Measurements from ENCODE around the gene PSMB10.
"Not testable (repeated sequence)": the region's sequence is repeated elsewhere in the genome, so short reads cannot be mapped to it uniquely, and the experiment has no call there.

Gene PSMB10

DNA sequence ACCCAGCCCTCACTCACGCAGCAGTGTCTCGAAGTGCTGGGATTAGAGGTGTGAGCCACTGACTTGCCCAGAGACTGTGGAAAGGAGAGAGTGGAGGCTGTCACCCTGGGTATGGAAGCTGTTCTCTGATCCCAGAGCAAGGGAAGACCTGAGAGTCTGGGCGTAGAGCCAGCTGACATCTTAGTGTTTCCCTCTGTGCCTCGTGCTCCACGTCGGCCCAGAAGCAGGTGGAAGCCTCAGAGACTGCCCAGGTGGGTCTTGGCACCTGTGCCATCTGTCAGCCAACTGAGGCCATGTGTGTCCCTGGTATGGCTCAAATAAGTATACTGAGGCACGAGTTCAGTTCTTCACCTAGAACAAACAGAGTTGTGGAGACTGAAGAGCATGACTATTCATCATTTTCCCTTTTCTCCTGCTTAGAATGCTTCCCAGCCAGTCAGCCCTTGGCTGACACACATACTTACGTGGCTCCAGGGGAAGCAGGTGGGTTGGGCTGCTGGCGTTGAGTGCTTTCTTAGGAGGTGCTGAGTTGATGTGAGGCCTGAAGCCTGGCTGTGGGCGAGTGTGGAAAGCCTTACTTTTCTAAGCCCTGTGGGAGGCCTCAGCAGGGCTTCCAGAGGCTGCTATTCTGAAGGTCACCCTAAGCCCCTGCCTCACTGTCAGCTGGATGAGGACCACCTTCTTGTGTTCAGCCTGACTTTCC is 13.1 kb downstream of the PSMB10 start:
- H3K27me3 ChIP-seq (ENCODE audit: control insufficient read depth, insufficient read depth, low read length, poor library complexity, severe bottlenecking): no peaks in the 10 kb centered on the region
- no peaks in the 10 kb centered on the region for H3K36me3 ChIP-seq (ENCODE audit: control insufficient read depth, insufficient read depth, low read length)
- no peak overlapping the region for H3K27ac ChIP-seq (ENCODE audit: insufficient read depth, low read depth, low read length, poor library complexity, severe bottlenecking)
- no peak overlapping the region for H3K4me3 ChIP-seq (ENCODE audit: insufficient read depth, low read depth, low read length)
- H3K9me3 ChIP-seq (ENCODE audit: control insufficient read depth, low read length): no peaks in the 10 kb centered on the region
- 93 to 94% methylated on average over 10 of the region's 10 CpGs for WGBS, 2 experiments
- no peaks in the 10 kb centered on the region for H3K4me1 ChIP-seq (ENCODE audit: control insufficient read depth, insufficient read depth, low read length)

DNA sequence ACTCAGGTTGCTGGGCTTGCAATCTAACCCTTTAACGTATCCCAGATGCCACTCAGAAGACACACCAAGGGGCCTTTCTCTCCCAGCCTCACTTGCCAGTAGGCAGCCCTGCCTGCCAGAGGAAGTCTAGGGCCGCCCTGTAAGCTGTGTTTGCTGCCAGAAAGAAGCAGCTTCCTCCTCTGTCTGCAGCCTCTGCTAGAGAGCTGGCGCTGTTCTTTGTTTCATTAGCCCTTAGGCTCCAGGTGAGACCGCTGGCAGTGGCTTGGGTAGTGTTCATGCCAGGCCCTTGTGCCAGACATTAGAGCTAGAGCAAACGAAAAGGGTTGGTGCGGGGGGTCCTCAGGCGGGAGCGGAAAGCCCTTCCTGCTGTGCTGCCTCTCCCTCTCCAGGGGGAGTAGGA is 13.9 kb downstream of the PSMB10 start:
- H3K4me3 ChIP-seq (ENCODE audit: insufficient read depth, low read depth, low read length): no peak overlapping the region
- no peak overlapping the region for H3K27ac ChIP-seq (ENCODE audit: insufficient read depth, low read depth, low read length, poor library complexity, severe bottlenecking)
- no peaks in the 10 kb centered on the region for H3K9me3 ChIP-seq (ENCODE audit: control insufficient read depth, low read length)
- H3K36me3 ChIP-seq (ENCODE audit: control insufficient read depth, insufficient read depth, low read length): no peaks in the 10 kb centered on the region
- H3K4me1 ChIP-seq (ENCODE audit: control insufficient read depth, insufficient read depth, low read length): no peaks in the 10 kb centered on the region
- no peaks in the 10 kb centered on the region for H3K27me3 ChIP-seq (ENCODE audit: control insufficient read depth, insufficient read depth, low read length, poor library complexity, severe bottlenecking)
- WGBS, 2 experiments: 86 to 91% methylated on average over 8 of the region's 8 CpGs

DNA sequence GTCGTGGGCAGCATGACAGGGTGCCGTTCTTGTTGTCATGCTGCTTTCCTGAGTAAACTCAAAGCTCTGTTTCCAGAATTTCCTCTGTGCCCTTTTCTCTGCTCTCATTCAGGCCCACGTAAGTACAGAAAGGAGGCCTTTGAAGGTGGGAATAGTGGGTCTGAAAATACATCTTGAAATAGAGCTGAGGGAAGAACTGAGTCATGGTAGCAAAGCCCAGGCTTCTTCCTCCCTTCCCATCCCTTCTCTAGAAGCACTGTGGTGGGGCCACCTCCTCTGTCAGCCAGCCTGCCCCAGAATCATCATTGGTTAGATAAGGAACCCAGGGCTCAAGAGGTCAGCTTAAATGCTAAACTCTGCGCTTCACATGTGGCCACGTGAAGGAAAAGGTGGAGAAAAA is 14.4 kb downstream of the PSMB10 start:
- Histone ChIP-seq H3K27me3 (ENCODE audit: control insufficient read depth, insufficient read depth, low read length, poor library complexity, severe bottlenecking) (no peaks in the 10 kb centered on the region), H3K4me1 (ENCODE audit: control insufficient read depth, insufficient read depth, low read length) (no peaks in the 10 kb centered on the region), H3K4me3 (ENCODE audit: insufficient read depth, low read depth, low read length) (no peak overlapping the region), H3K27ac (ENCODE audit: insufficient read depth, low read depth, low read length, poor library complexity, severe bottlenecking) (no peak overlapping the region), H3K36me3 (ENCODE audit: control insufficient read depth, insufficient read depth, low read length) (no peaks in the 10 kb centered on the region), H3K9me3 (ENCODE audit: control insufficient read depth, low read length) (no peaks in the 10 kb centered on the region)
- WGBS, 2 experiments: 89 to 90% methylated on average over 5 of the region's 5 CpGs

DNA sequence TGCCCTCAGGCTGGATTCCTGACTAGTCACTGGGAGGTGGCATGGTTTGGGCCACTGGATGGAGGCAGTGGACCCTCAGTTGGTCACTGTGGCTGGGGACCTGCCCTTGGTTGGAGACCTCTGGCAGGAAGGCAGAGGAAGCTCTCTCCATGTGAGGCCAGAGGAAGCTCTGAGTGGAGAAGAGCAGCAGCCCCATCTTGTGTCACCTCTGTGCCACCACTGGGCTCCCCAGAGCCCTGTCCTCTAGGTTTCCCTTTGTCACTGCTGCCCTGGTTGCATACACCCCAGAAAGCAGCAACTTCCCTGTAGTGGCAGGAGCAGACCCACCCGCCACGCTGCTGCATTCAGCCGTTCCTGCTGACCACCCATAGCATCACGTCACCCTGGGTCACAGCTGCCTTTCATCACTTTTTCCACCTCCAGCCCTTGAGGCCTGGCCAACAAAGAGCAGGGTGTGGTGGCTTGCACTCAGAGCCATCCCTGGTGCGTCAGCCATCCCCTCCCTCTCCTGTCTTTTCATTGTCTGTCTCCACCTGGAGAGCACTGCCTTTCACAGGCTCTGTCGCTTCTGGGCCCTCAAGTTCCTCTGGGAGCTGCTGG is 16.9 kb downstream of the PSMB10 start:
- no peaks in the 10 kb centered on the region for H3K9me3 ChIP-seq (ENCODE audit: control insufficient read depth, low read length)
- H3K27me3 ChIP-seq (ENCODE audit: control insufficient read depth, insufficient read depth, low read length, poor library complexity, severe bottlenecking): no peaks in the 10 kb centered on the region
- WGBS, 2 experiments: 92 to 96% methylated on average over 6 of the region's 6 CpGs
- H3K27ac ChIP-seq (ENCODE audit: insufficient read depth, low read depth, low read length, poor library complexity, severe bottlenecking): no peak overlapping the region
- no peaks in the 10 kb centered on the region for H3K4me1 ChIP-seq (ENCODE audit: control insufficient read depth, insufficient read depth, low read length)
- H3K36me3 ChIP-seq (ENCODE audit: control insufficient read depth, insufficient read depth, low read length): no peaks in the 10 kb centered on the region
- no peak overlapping the region for H3K4me3 ChIP-seq (ENCODE audit: insufficient read depth, low read depth, low read length)

DNA sequence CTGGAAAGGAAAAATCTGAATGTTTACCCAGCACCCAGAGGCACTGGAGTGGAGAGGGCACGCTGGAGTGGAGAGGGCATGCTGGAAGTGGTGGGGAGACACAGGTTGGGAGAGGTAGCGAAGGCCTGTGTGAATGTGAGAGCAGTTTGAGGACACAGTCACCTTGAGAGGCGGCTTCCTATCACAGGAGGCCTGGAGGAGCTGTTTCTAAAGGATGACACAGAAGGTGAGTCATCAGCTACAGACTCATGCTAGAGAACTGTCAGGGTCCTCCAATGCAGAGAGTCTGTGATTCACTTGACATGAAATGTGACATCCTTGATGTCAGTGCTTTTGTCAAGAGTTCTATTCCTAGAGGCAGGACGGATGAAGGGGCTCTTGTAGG is 18.8 kb downstream of the PSMB10 start:
- 87 to 88% methylated on average over 4 of the region's 4 CpGs for WGBS, 2 experiments
- Histone ChIP-seq H3K36me3 (ENCODE audit: control insufficient read depth, insufficient read depth, low read length) (no peaks in the 10 kb centered on the region), H3K27ac (ENCODE audit: insufficient read depth, low read depth, low read length, poor library complexity, severe bottlenecking) (no peak overlapping the region), H3K27me3 (ENCODE audit: control insufficient read depth, insufficient read depth, low read length, poor library complexity, severe bottlenecking) (no peaks in the 10 kb centered on the region), H3K4me1 (ENCODE audit: control insufficient read depth, insufficient read depth, low read length) (no peaks in the 10 kb centered on the region), H3K4me3 (ENCODE audit: insufficient read depth, low read depth, low read length) (no peak overlapping the region), H3K9me3 (ENCODE audit: control insufficient read depth, low read length) (no peaks in the 10 kb centered on the region)

DNA sequence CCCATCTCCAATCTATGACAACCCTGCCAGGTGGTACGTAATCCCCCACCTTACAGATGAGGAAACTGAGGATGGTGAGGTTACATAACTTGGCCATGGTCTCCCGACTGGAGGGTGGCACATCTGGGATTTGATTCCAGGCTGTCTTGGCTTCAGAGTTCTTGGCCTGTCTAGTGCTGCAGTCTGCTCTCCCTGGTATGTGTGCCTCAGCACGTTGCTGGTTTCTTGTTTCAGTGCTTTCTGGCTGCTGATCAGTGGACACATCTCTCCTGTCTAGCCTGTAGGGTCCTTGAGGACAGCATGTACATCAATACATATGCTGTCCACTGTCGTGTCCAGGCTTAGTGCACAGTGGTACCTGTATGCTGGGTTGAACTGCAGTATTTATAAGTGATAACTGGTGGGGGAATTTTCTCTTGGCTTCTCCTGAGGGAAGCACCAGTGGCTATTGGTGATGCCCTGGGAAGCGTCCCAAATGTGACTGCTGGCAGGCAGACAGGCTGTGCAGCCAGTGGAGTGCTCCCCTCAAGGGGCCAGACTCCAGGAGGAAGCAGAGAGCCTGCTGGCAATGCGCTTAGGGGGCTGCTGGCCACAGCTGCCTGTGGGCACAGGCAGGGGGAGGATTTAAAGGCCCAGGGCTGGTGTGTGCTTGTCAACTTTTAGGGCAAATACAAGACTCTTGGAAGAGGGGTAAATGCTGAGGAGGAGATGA is 19.4 kb downstream of the PSMB10 start:
- H3K27ac ChIP-seq (ENCODE audit: insufficient read depth, low read depth, low read length, poor library complexity, severe bottlenecking): no peak overlapping the region

DNA sequence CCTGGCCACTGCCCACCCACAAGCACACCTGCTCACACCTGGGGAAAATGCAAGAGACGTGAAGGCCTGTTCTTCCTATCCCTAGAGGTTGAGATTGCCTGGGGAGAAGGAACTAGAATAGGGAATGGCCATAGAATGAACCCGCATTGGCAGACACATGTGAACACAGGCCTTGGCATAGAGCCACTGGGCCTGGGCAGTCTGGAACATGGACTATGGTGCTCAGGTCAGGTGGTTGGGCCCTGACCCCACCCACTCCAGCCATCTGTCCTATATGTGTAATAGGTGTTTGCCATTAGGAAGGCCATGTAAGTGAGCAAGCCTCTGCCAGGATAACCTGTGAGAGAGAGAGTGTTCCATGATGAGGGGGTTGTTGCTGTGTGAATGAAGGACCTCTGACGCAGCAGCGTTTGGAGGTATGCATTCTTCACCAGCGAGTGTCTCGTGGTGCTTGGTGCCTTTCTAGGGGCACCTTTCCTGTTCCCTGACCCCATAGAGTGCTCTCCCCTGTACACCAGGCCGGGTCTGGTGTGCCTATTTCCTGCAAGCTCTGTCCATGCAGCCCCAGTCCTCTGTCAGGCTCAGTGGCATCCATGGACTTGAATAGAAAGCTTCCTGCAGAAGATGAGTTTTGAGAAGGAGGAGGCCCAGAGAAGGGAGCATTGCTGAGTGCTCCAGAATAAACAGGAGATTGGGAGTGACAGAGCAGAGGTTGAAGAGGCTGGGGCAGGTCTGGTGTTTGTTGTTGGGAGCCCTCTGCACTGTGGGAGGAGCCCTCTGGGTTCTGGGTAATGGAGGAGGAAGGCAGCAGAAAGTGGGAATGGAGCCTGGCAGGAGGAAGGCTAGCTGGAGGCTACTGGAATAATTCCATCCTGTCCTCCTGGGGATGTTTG is 20.6 kb downstream of the PSMB10 start:
- Histone ChIP-seq H3K4me1 (ENCODE audit: control insufficient read depth, insufficient read depth, low read length) (no peaks in the 10 kb centered on the region), H3K27ac (ENCODE audit: insufficient read depth, low read depth, low read length, poor library complexity, severe bottlenecking) (no peak overlapping the region), H3K27me3 (ENCODE audit: control insufficient read depth, insufficient read depth, low read length, poor library complexity, severe bottlenecking) (no peaks in the 10 kb centered on the region), H3K36me3 (ENCODE audit: control insufficient read depth, insufficient read depth, low read length) (no peaks in the 10 kb centered on the region), H3K9me3 (ENCODE audit: control insufficient read depth, low read length) (no peaks in the 10 kb centered on the region), H3K4me3 (ENCODE audit: insufficient read depth, low read depth, low read length) (no peak overlapping the region)
- 90 to 92% methylated on average over 7 of the region's 7 CpGs for WGBS, 2 experiments

More for the DNA sequence above, 19.4 kb downstream of the PSMB10 start:
- 87 to 89% methylated on average over 6 of the region's 6 CpGs for WGBS, 2 experiments
- Histone ChIP-seq H3K27me3 (ENCODE audit: control insufficient read depth, insufficient read depth, low read length, poor library complexity, severe bottlenecking) (no peaks in the 10 kb centered on the region), H3K36me3 (ENCODE audit: control insufficient read depth, insufficient read depth, low read length) (no peaks in the 10 kb centered on the region), H3K9me3 (ENCODE audit: control insufficient read depth, low read length) (no peaks in the 10 kb centered on the region), H3K4me3 (ENCODE audit: insufficient read depth, low read depth, low read length) (no peak overlapping the region), H3K4me1 (ENCODE audit: control insufficient read depth, insufficient read depth, low read length) (no peaks in the 10 kb centered on the region)

DNA sequence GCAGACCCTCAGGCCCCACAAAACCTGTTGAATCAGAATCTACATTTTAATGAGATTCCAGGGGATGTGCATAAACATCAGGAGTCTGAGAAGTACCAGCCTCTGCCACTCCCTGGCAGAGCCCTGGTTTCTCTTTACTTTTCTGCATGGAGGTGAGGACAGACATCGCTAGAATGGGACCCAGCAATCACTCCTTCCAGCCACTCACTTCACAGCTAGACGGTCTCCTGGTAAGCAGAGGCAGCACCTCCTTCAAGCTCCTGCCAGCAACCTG is 21.2 kb downstream of the PSMB10 start:
- H3K4me3 ChIP-seq (ENCODE audit: insufficient read depth, low read depth, low read length); H3K36me3 ChIP-seq (ENCODE audit: control insufficient read depth, insufficient read depth, low read length): not testable (repeated sequence)
- WGBS, 2 experiments: 88% methylated on average over 1 of the region's 2 CpGs; no CpG with 5 or more reads in 1 of the 2 experiments

DNA sequence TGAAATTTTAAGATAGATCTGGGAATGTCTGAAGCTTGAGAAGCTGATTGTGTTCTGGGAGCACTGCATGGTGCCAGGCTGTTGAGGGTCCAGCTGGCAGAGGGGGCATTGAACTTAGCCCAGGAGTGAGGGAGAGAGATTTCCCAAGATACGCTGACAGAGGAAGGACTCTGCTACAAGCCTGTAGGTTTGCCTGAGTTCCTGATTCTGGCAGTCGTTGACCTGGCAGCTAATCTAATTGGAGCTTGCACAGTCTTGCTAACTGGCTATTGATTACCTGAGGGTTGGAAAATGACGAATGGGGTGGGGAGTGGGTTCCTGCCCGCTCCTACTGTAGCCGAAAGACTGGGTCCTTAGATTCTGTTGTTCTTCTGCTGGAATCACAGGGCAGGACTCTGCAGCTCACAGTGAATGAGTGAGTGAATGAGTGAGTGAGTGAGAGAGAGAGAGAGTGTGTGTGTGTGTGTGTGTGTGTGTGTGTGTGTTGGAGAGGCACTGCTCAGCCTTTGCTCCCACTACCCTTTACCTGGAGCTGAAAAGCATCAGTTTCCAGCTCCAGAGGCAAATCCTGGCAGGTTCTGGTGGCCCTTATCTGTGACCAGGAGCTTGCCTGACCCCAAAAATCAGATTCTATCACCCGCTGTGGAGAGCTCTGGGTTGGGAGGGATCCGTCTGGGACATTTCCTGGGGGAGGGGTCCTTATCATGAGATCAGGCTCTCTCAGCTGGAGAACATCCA is 21.7 kb downstream of the PSMB10 start:
- no peak overlapping the region for H3K27ac ChIP-seq (ENCODE audit: insufficient read depth, low read depth, low read length, poor library complexity, severe bottlenecking)
- no peaks in the 10 kb centered on the region for H3K9me3 ChIP-seq (ENCODE audit: control insufficient read depth, low read length)
- no peaks in the 10 kb centered on the region for H3K4me1 ChIP-seq (ENCODE audit: control insufficient read depth, insufficient read depth, low read length)
- H3K27me3 ChIP-seq (ENCODE audit: control insufficient read depth, insufficient read depth, low read length, poor library complexity, severe bottlenecking): no peaks in the 10 kb centered on the region
- H3K36me3 ChIP-seq (ENCODE audit: control insufficient read depth, insufficient read depth, low read length): peaks cover 4% of the 10 kb centered on the region
- no peak overlapping the region for H3K4me3 ChIP-seq (ENCODE audit: insufficient read depth, low read depth, low read length)
- 80 to 86% methylated on average over 7 of the region's 7 CpGs for WGBS, 2 experiments

More for the DNA sequence above, 21.2 kb downstream of the PSMB10 start:
- not testable (repeated sequence) for H3K9me3 ChIP-seq (ENCODE audit: control insufficient read depth, low read length); H3K27me3 ChIP-seq (ENCODE audit: control insufficient read depth, insufficient read depth, low read length, poor library complexity, severe bottlenecking); H3K27ac ChIP-seq (ENCODE audit: insufficient read depth, low read depth, low read length, poor library complexity, severe bottlenecking); H3K4me1 ChIP-seq (ENCODE audit: control insufficient read depth, insufficient read depth, low read length)

Data from ectodermal cell (in vitro differentiated cells).